Activated CD4-positive, alpha-beta T cell treated with anti-CD3 and anti-CD28 coated beads, Interleukin-2, amount 50 U/mL, for 16 hours (primary cell): ENCODE results near the gene KAT14.
"Not testable (repeated sequence)": the region's sequence is repeated elsewhere in the genome, so short reads cannot be mapped to it uniquely, and the experiment has no call there.

Experiments
- DNase-seq: peaks from one replicate; pipeline ENCODE4 v3.0.0-alpha.2; 2020

The KAT14 gene

GRCh38 chr20:18225632-18226031 lies 88.0 kb downstream of the KAT14 start:
- no peak for DNase-seq

GRCh38 chr20:18226741-18227140 lies 89.1 kb downstream of the KAT14 start:
- DNase-seq: not testable (repeated sequence)

GRCh38 chr20:18233408-18233943 lies 95.8 kb downstream of the KAT14 start:
- DNase-seq: no peak
